ACC112 (cell line): ENCODE data around the gene GPRC5D.

Source experiments
- H2AFZ ChIP-seq: fragments of 200-600 bp; sonication (generic); one replicate; pipeline ENCODE4 v1.6.0; 2017; ENCODE audit warnings: antibody characterized with exemption, low read length; ENCODE audit not compliant: unreplicated experiment
- H3K27ac ChIP-seq: fragments of 200-600 bp; sonication (generic); 2 replicates; pipeline ENCODE4 v1.5.1; 2014; ENCODE audit warnings: low read depth, mild to moderate bottlenecking, antibody characterized with exemption, low read length, moderate library complexity
- H3K27me3 ChIP-seq: fragments of 200-600 bp; sonication (generic); 2 replicates; pipeline ENCODE4 v1.6.1; 2014; ENCODE audit warnings: mild to moderate bottlenecking, antibody characterized with exemption, low read length, moderate library complexity, mixed read lengths; ENCODE audit not compliant: insufficient read depth
- H3K36me3 ChIP-seq: fragments of 200-600 bp; sonication (generic); 2 replicates; pipeline ENCODE4 v1.6.1; 2016; ENCODE audit warnings: mild to moderate bottlenecking, antibody characterized with exemption, low read length, moderate library complexity, mixed read lengths; ENCODE audit not compliant: insufficient read depth
- H3K4me1 ChIP-seq: fragments of 200-600 bp; sonication (generic); one replicate; pipeline ENCODE4 v1.6.1; 2016; ENCODE audit warnings: low read length, mixed read lengths; ENCODE audit not compliant: insufficient read depth, unreplicated experiment, control insufficient read depth
- H3K4me3 ChIP-seq: fragments of 200-600 bp; sonication (generic); 2 replicates; pipeline ENCODE4 v1.5.1; 2014; ENCODE audit warnings: mild to moderate bottlenecking, low read depth, low read length
- H3K79me2 ChIP-seq: fragments of 200-600 bp; sonication (generic); one replicate; pipeline ENCODE4 v1.6.0; 2016; ENCODE audit warnings: low read length; ENCODE audit not compliant: control insufficient read depth, unreplicated experiment, insufficient read depth

The GPRC5D gene

GRCh38 chr12:12979731-12980259 is 27.8 kb upstream of the GPRC5D start:
- no peak overlapping the region for H2AFZ ChIP-seq
- peaks cover 21% of the 10 kb centered on the region for H3K79me2 ChIP-seq
- H3K4me1 ChIP-seq: peaks cover 50% of the 10 kb centered on the region
- H3K36me3 ChIP-seq: peaks cover 16% of the 10 kb centered on the region; the same call in 1 of the 2 replicates
- 0 out of 2 replicates have a peak overlapping the region, but pooled peaks have one; percentile 0 for H3K4me3 ChIP-seq
- H3K27ac ChIP-seq: peak overlapping the region; percentile 98
- H3K27me3 ChIP-seq: no peaks in the 10 kb centered on the region

- H3K27ac ChIP-seq: peak overlapping the region; percentile 98
- H3K4me3 ChIP-seq: no peak overlapping the region
- H3K79me2 ChIP-seq: peaks cover 19% of the 10 kb centered on the region
- peaks cover 21% of the 10 kb centered on the region; the same call in 1 of the 2 replicates for H3K36me3 ChIP-seq
- no peak overlapping the region for H2AFZ ChIP-seq
- peaks cover 51% of the 10 kb centered on the region for H3K4me1 ChIP-seq
- no peaks in the 10 kb centered on the region for H3K27me3 ChIP-seq
These were observed 27.2 kb upstream of the GPRC5D start for GRCh38 chr12:12979126-12979525.

GRCh38 chr12:12977231-12977630 is 25.3 kb upstream of the GPRC5D start:
- no peaks in the 10 kb centered on the region for H3K27me3 ChIP-seq
- peaks cover 51% of the 10 kb centered on the region for H3K4me1 ChIP-seq
- H3K79me2 ChIP-seq: peaks cover 14% of the 10 kb centered on the region
- H2AFZ ChIP-seq: no peak overlapping the region
- no peak overlapping the region for H3K4me3 ChIP-seq
- peaks cover 31% of the 10 kb centered on the region for H3K36me3 ChIP-seq
- H3K27ac ChIP-seq: peak overlapping the region; percentile 94

GRCh38 chr12:12976366-12976765 is 24.4 kb upstream of the GPRC5D start:
- Histone ChIP-seq H3K4me1 (peaks cover 51% of the 10 kb centered on the region), H3K27ac (peak overlapping the region; percentile 94), H3K4me3 (peak overlapping the region; percentile 30; the same call in 1 of the 2 replicates), H3K36me3 (peaks cover 30% of the 10 kb centered on the region), H2AFZ (no peak overlapping the region), H3K27me3 (no peaks in the 10 kb centered on the region), H3K79me2 (peaks cover 10% of the 10 kb centered on the region)

GRCh38 chr12:12975322-12976077 is 23.5 kb upstream of the GPRC5D start:
- Histone ChIP-seq H3K4me1 (peaks cover 45% of the 10 kb centered on the region), H3K4me3 (no peak overlapping the region), H3K27ac (peak overlapping the region; percentile 94), H2AFZ (no peak overlapping the region), H3K27me3 (no peaks in the 10 kb centered on the region), H3K36me3 (peaks cover 30% of the 10 kb centered on the region), H3K79me2 (peaks cover 10% of the 10 kb centered on the region)

- Histone ChIP-seq H3K27me3 (no peaks in the 10 kb centered on the region), H3K36me3 (peaks cover 30% of the 10 kb centered on the region), H3K27ac (no peak overlapping the region), H3K4me3 (no peak overlapping the region), H3K4me1 (peaks cover 34% of the 10 kb centered on the region), H2AFZ (no peak overlapping the region), H3K79me2 (peaks cover 10% of the 10 kb centered on the region)
These were observed 22.2 kb upstream of the GPRC5D start for GRCh38 chr12:12974211-12974610.

GRCh38 chr12:12973019-12973418 is 21.0 kb upstream of the GPRC5D start:
- Histone ChIP-seq H3K4me1 (peaks cover 23% of the 10 kb centered on the region), H2AFZ (no peak overlapping the region), H3K27ac (no peak overlapping the region), H3K4me3 (no peak overlapping the region), H3K36me3 (peaks cover 30% of the 10 kb centered on the region), H3K79me2 (peaks cover 4% of the 10 kb centered on the region), H3K27me3 (no peaks in the 10 kb centered on the region)

GRCh38 chr12:12965836-12966235 is 13.9 kb upstream of the GPRC5D start:
- no peaks in the 10 kb centered on the region for H3K4me1 ChIP-seq
- no peaks in the 10 kb centered on the region for H3K27me3 ChIP-seq

GRCh38 chr12:12964255-12964654 is 12.3 kb upstream of the GPRC5D start:
- H3K27me3 ChIP-seq: no peaks in the 10 kb centered on the region
- no peaks in the 10 kb centered on the region for H3K36me3 ChIP-seq
- H3K4me3 ChIP-seq: no peak overlapping the region
- no peak overlapping the region for H2AFZ ChIP-seq
- H3K4me1 ChIP-seq: no peaks in the 10 kb centered on the region
- no peak overlapping the region for H3K27ac ChIP-seq
- H3K79me2 ChIP-seq: no peaks in the 10 kb centered on the region

More at GRCh38 chr12:12965836-12966235, 13.9 kb upstream of the GPRC5D start:
- Histone ChIP-seq H3K27ac (no peak overlapping the region), H2AFZ (no peak overlapping the region), H3K79me2 (no peaks in the 10 kb centered on the region), H3K36me3 (no peaks in the 10 kb centered on the region), H3K4me3 (no peak overlapping the region)

GRCh38 chr12:12960639-12961209 is 8.8 kb upstream of the GPRC5D start:
- no peak overlapping the region for H3K27ac ChIP-seq
- no peak overlapping the region for H2AFZ ChIP-seq
- no peaks in the 10 kb centered on the region for H3K79me2 ChIP-seq
- H3K4me3 ChIP-seq: no peak overlapping the region
- H3K36me3 ChIP-seq: no peaks in the 10 kb centered on the region
- H3K4me1 ChIP-seq: no peaks in the 10 kb centered on the region
- no peaks in the 10 kb centered on the region for H3K27me3 ChIP-seq

- no peak overlapping the region for H2AFZ ChIP-seq
- no peak overlapping the region for H3K4me3 ChIP-seq
These were observed 6.9 kb upstream of the GPRC5D start for GRCh38 chr12:12958886-12959285.

More at GRCh38 chr12:12958886-12959285, 6.9 kb upstream of the GPRC5D start:
- Histone ChIP-seq H3K79me2 (no peaks in the 10 kb centered on the region), H3K4me1 (no peaks in the 10 kb centered on the region), H3K36me3 (no peaks in the 10 kb centered on the region), H3K27ac (no peak overlapping the region), H3K27me3 (no peaks in the 10 kb centered on the region)
